ENCODE data around the gene APP. TPM values are rescaled to one million over a fixed set of nuclear protein-coding genes. Genes with fewer than 3 reads are reported as not detected.

The APP gene
- total and polyA plus RNA-seq, 10 of the 15 experiments (the other 5 are each of a cell fraction or from before 2014, with no cell fraction given), result 8.8 to 94.9 (median 51.0) TPM

DNA sequence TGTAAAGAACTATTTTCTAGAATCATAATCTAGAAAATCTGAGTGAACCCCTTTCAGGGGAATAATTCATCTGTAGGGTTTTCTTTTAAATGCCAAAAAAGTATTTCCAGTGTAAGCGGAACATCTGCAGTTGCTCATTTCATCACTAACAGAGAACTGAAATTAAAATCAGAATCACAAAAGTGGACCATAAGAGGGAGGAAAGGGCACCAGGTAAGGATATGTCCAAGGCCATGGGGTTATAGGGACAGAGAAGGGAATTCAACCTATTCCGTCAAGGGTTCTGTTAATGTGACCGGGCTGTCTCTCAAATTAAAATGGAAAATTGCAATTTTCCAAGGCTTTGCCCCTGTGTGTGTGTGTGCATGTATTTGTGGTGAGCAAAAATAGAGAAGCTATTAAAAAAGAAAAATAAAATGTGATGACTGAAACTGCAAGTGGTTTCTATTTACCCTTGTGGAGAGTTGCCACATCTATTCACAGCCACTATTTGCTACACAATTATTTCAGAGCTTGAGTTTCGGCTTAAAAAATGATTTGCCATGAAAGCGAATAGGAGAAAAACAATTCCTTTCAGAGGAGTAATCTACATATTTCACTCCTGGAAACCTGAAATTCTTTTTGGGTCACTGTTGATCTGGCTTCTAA, 53.1 kb downstream of the APP start:
- ChIA-PET CTCF (no interaction called here), POLR2A (no interaction called here), RAD21 (ENCODE audit: unreplicated experiment) (no interaction called here), SMC1A (ENCODE audit: uncharacterized antibody, unreplicated experiment) (interaction anchor here (0.8 kb wide), 2 partner anchors 10 to 52 kb away, joined by 3 read pairs; no protein-coding TSS in a partner anchor)
- 64% methylated on average over 5 of the region's 5 CpGs for WGBS (ENCODE audit: insufficient coverage, insufficient replicate concordance, low lambda C conversion rate, missing lambda C conversion rate)
- FAIRE-seq (peak; percentile 38), DNase-seq (ENCODE audit: low read depth, low spot score) (no peak), ATAC-seq (peak; percentile 48)
- Histone ChIP-seq H3K9ac (ENCODE audit: control insufficient read depth, insufficient read depth, low read length) (no peak overlapping the region), H3K27ac (ENCODE audit: control insufficient read depth, insufficient read depth) (no peak overlapping the region), H3K9me3 (replicated peaks; ENCODE audit: control insufficient read depth, insufficient read depth, low read length) (no peaks in the 10 kb centered on the region), H3K79me2 (ENCODE audit: control insufficient read depth, insufficient read depth, low read length) (no peaks in the 10 kb centered on the region), H3K4me3 (no peak overlapping the region), H3K36me3 (ENCODE audit: control insufficient read depth in 2 of 2, insufficient read depth in 2 of 2, low read length in 1 of 2) (no peaks in the 10 kb centered on the region), H2AFZ (ENCODE audit: control insufficient read depth, low read depth, low read length) (no peak overlapping the region), H4K20me1 (ENCODE audit: control insufficient read depth, insufficient read depth) (no peaks in the 10 kb centered on the region), H3K27me3 (replicated peaks in 1 of 2; ENCODE audit: control insufficient read depth in 2 of 2, insufficient read depth in 2 of 2, low read length in 1 of 2) (no peaks in the 10 kb centered on the region), H3K4me1 (ENCODE audit: control insufficient read depth, insufficient read depth, low read length) (peaks cover 19% of the 10 kb centered on the region), H3K4me2 (ENCODE audit: control insufficient read depth, insufficient read depth) (peak overlapping the region; percentile 61; the same call in 1 of the 2 replicates)
- BruUV-seq (replicated peaks), result no TSS peak
- in situ Hi-C loops (cut with MboI) (no loop called here), intact Hi-C loops (cut with micrococcal nuclease; ENCODE audit: unreplicated experiment) (no loop called here)
- TF ChIP-seq RUNX3 (IDR thresholded peaks at IDR 0.05; ENCODE audit: low read length) (peak; percentile 44), JUNB (IDR thresholded peaks at IDR 0.05) (peak; percentile 30), SREBF2 (IDR thresholded peaks at IDR 0.05; ENCODE audit: low read length) (no peak)

DNA sequence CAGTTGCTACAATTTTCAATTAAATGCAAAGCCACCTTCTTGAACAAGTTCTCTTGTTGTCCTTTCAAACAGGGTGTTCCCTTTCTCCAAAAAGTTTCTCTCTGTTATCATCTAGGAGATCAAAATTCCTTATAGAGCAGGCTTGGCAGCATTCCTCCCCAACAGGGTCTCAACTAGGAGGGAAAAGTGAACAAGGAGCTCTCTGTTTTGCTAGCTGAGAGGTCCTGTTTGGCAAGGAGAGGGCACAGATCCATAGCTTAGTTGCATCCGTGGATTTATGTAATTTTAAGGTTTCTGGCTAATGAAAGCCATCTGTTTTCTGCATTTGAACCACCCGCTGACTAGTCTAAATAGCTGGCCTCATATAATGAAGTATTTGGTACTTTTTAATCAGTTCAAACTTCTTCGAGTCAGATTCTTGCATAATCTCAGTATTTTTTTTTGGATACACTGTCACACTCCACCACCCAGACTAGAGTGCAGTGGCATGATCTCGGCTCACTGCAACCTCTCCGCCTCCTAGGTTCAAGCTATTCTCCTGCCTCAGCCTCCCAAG, 54.0 kb downstream of the APP start:
- no peak for TF ChIP-seq ZZZ3 (IDR thresholded peaks at IDR 0.05; ENCODE audit: control insufficient read depth, insufficient read length, low read depth)
- TF ChIP-seq ESRRA (IDR thresholded peaks at IDR 0.05; ENCODE audit: low read length), result no peak
- TF ChIP-seq BCL11A (IDR thresholded peaks at IDR 0.05; ENCODE audit: low read depth, low read length), result no peak
- no peak for TF ChIP-seq ZBED1 (IDR thresholded peaks at IDR 0.05; ENCODE audit: borderline replicate concordance)
- no peak for TF ChIP-seq BHLHE40 (IDR thresholded peaks at IDR 0.05; ENCODE audit: borderline replicate concordance in 1 of 2, low read depth in 2 of 2, low read length in 1 of 2)
- TF ChIP-seq POU2F2 (IDR thresholded peaks at IDR 0.05; ENCODE audit: borderline replicate concordance, low read depth, low read length), result no peak
- no peak for TF ChIP-seq CEBPB (IDR thresholded peaks at IDR 0.05; ENCODE audit: borderline replicate concordance in 1 of 2, low read depth in 2 of 2, low read length in 2 of 2)
- no peak for TF ChIP-seq FOS (IDR thresholded peaks at IDR 0.05; ENCODE audit: borderline replicate concordance, extremely low read depth, insufficient read length)
- TF ChIP-seq, protein P1, sequence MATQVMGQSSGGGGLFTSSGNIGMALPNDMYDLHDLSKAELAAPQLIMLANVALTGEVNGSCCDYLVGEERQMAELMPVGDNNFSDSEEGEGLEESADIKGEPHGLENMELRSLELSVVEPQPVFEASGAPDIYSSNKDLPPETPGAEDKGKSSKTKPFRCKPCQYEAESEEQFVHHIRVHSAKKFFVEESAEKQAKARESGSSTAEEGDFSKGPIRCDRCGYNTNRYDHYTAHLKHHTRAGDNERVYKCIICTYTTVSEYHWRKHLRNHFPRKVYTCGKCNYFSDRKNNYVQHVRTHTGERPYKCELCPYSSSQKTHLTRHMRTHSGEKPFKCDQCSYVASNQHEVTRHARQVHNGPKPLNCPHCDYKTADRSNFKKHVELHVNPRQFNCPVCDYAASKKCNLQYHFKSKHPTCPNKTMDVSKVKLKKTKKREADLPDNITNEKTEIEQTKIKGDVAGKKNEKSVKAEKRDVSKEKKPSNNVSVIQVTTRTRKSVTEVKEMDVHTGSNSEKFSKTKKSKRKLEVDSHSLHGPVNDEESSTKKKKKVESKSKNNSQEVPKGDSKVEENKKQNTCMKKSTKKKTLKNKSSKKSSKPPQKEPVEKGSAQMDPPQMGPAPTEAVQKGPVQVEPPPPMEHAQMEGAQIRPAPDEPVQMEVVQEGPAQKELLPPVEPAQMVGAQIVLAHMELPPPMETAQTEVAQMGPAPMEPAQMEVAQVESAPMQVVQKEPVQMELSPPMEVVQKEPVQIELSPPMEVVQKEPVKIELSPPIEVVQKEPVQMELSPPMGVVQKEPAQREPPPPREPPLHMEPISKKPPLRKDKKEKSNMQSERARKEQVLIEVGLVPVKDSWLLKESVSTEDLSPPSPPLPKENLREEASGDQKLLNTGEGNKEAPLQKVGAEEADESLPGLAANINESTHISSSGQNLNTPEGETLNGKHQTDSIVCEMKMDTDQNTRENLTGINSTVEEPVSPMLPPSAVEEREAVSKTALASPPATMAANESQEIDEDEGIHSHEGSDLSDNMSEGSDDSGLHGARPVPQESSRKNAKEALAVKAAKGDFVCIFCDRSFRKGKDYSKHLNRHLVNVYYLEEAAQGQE (IDR thresholded peaks at IDR 0.05; ENCODE audit: low read depth, low read length), result no peak
- TF ChIP-seq CREB1 (IDR thresholded peaks at IDR 0.05; ENCODE audit: low read depth), result no peak
- BruUV-seq (replicated peaks), result no TSS peak
- FAIRE-seq (no peak), ATAC-seq (no peak), DNase-seq (ENCODE audit: low read depth, low spot score) (no peak)
- no peak overlapping the region for H3K9ac ChIP-seq (ENCODE audit: control insufficient read depth, insufficient read depth, low read length)
- in situ Hi-C loops (cut with MboI), result no loop called here
- no peaks in the 10 kb centered on the region for H4K20me1 ChIP-seq (ENCODE audit: control insufficient read depth, insufficient read depth)
- H3K27me3 ChIP-seq (replicated peaks in 1 of 2; ENCODE audit: control insufficient read depth in 2 of 2, insufficient read depth in 2 of 2, low read length in 1 of 2), result no peaks in the 10 kb centered on the region
- no peak overlapping the region for H3K27ac ChIP-seq (ENCODE audit: control insufficient read depth, insufficient read depth)
- intact Hi-C loops (cut with micrococcal nuclease; ENCODE audit: unreplicated experiment), result no loop called here
- POLR2A ChIA-PET, result no interaction called here
- peaks cover 19% of the 10 kb centered on the region for H3K4me1 ChIP-seq (ENCODE audit: control insufficient read depth, insufficient read depth, low read length)
- no peaks in the 10 kb centered on the region for H3K36me3 ChIP-seq (ENCODE audit: control insufficient read depth in 2 of 2, insufficient read depth in 2 of 2, low read length in 1 of 2)
- no peak overlapping the region for H3K4me2 ChIP-seq (ENCODE audit: control insufficient read depth, insufficient read depth)
- no peak overlapping the region for H2AFZ ChIP-seq (ENCODE audit: control insufficient read depth, low read depth, low read length)
- no peaks in the 10 kb centered on the region for H3K79me2 ChIP-seq (ENCODE audit: control insufficient read depth, insufficient read depth, low read length)
- SMC1A ChIA-PET (ENCODE audit: uncharacterized antibody, unreplicated experiment), result no interaction called here
- H3K4me3 ChIP-seq, result no peak overlapping the region
- no peaks in the 10 kb centered on the region for H3K9me3 ChIP-seq (replicated peaks; ENCODE audit: control insufficient read depth, insufficient read depth, low read length)
- CTCF ChIA-PET, result no interaction called here
- RAD21 ChIA-PET (ENCODE audit: unreplicated experiment), result no interaction called here
- 10% methylated on average over 5 of the region's 5 CpGs for WGBS (ENCODE audit: insufficient coverage, insufficient replicate concordance, low lambda C conversion rate, missing lambda C conversion rate)

Data from GM12878 (cell line).